ENCODE results near the gene KPNA1.

KPNA1 gene

GRCh38 chr3:122377975-122378374, 136.8 kb downstream of the KPNA1 start:
- DNase-seq = no peak

GRCh38 chr3:122374034-122374433, 140.7 kb downstream of the KPNA1 start:
- DNase-seq = no peak
